ENCODE measurements around the gene ATP10A.

The ATP10A gene

GRCh38 chr15:25856059-25856458 lies 7.1 kb downstream of the ATP10A start:
- DNase-seq (ENCODE audit: low spot score), result peak; percentile 14

- DNase-seq (ENCODE audit: low spot score), result no peak
Measured at GRCh38 chr15:25852661-25853524, 10.2 kb downstream of the ATP10A start.

GRCh38 chr15:25852027-25852426 lies 11.1 kb downstream of the ATP10A start:
- DNase-seq (ENCODE audit: low spot score), result no peak

- DNase-seq (ENCODE audit: low spot score), result peak; percentile 87
Measured at GRCh38 chr15:25850154-25851111, 12.7 kb downstream of the ATP10A start.

- DNase-seq (ENCODE audit: low spot score), result peak; percentile 81
Measured at GRCh38 chr15:25849157-25849921, 13.8 kb downstream of the ATP10A start.

- no peak for DNase-seq (ENCODE audit: low spot score)
Measured at GRCh38 chr15:25848784-25849156, 14.4 kb downstream of the ATP10A start.

- no peak for DNase-seq (ENCODE audit: low spot score)
Measured at GRCh38 chr15:25848325-25848724, 14.8 kb downstream of the ATP10A start.

- DNase-seq (ENCODE audit: low spot score), result no peak
Measured at GRCh38 chr15:25847051-25847450, 16.1 kb downstream of the ATP10A start.

- no peak for DNase-seq (ENCODE audit: low spot score)
Measured at GRCh38 chr15:25846377-25846776, 16.8 kb downstream of the ATP10A start.

- DNase-seq (ENCODE audit: low spot score), result no peak
Measured at GRCh38 chr15:25844981-25845680, 18.0 kb downstream of the ATP10A start.

- DNase-seq (ENCODE audit: low spot score), result no peak
Measured at GRCh38 chr15:25844542-25844941, 18.6 kb downstream of the ATP10A start.

GRCh38 chr15:25844076-25844475 lies 19.1 kb downstream of the ATP10A start:
- no peak for DNase-seq (ENCODE audit: low spot score)

- no peak for DNase-seq (ENCODE audit: low spot score)
Measured at GRCh38 chr15:25839638-25840156, 23.4 kb downstream of the ATP10A start.

GRCh38 chr15:25838871-25839195 lies 24.3 kb downstream of the ATP10A start:
- peak; percentile 31 for DNase-seq (ENCODE audit: low spot score)

GRCh38 chr15:25838191-25838870 lies 24.8 kb downstream of the ATP10A start:
- DNase-seq (ENCODE audit: low spot score), result no peak

GRCh38 chr15:25832158-25832557 lies 31.0 kb downstream of the ATP10A start:
- DNase-seq (ENCODE audit: low spot score), result no peak

GRCh38 chr15:25830844-25831451 lies 32.2 kb downstream of the ATP10A start:
- peak; percentile 74 for DNase-seq (ENCODE audit: low spot score)

- DNase-seq (ENCODE audit: low spot score), result peak; percentile 27
Measured at GRCh38 chr15:25829073-25829472, 34.1 kb downstream of the ATP10A start.

- no peak for DNase-seq (ENCODE audit: low spot score)
Measured at GRCh38 chr15:25825207-25825606, 37.9 kb downstream of the ATP10A start.

- no peak for DNase-seq (ENCODE audit: low spot score)
Measured at GRCh38 chr15:25824618-25825017, 38.5 kb downstream of the ATP10A start.
